GM11168 (cell line): ENCODE measurements around the gene TFCP2L1.
"Not testable (repeated sequence)": the region's sequence is repeated elsewhere in the genome, so short reads cannot be mapped to it uniquely, and the experiment has no call there.

ENCODE experiments used
- in situ Hi-C: fragments of 300-500 bp; cut with MboI; formaldehyde crosslinking; loops from one replicate; pipeline ENCODE4 v1.12.0; 2022; ENCODE audit warnings: low sequenced_read_pairs; ENCODE audit not compliant: unreplicated experiment

TFCP2L1 gene

GRCh38 chr2:121273116-121273515 lies 11.9 kb downstream of the TFCP2L1 start:
- in situ Hi-C loops, result no loop called here

GRCh38 chr2:121272596-121272995 lies 12.4 kb downstream of the TFCP2L1 start:
- in situ Hi-C loops, result no loop called here

GRCh38 chr2:121269436-121269835 lies 15.6 kb downstream of the TFCP2L1 start:
- in situ Hi-C loops, result not testable (repeated sequence)

- in situ Hi-C loops, result no loop called here
Observed at GRCh38 chr2:121266543-121267106, 18.4 kb downstream of the TFCP2L1 start.

- in situ Hi-C loops, result no loop called here
Observed at GRCh38 chr2:121263996-121264715, 20.8 kb downstream of the TFCP2L1 start.

- in situ Hi-C loops, result no loop called here
Observed at GRCh38 chr2:121260370-121261154, 24.4 kb downstream of the TFCP2L1 start.

- in situ Hi-C loops, result no loop called here
Observed at GRCh38 chr2:121258051-121258450, 27.0 kb downstream of the TFCP2L1 start.

GRCh38 chr2:121257480-121257840 lies 27.5 kb downstream of the TFCP2L1 start:
- in situ Hi-C loops, result no loop called here

GRCh38 chr2:121256720-121257479 lies 28.1 kb downstream of the TFCP2L1 start:
- in situ Hi-C loops, result no loop called here

GRCh38 chr2:121255358-121255757 lies 29.6 kb downstream of the TFCP2L1 start:
- in situ Hi-C loops, result no loop called here

- in situ Hi-C loops, result no loop called here
Observed at GRCh38 chr2:121254748-121255147, 30.3 kb downstream of the TFCP2L1 start.

GRCh38 chr2:121253674-121254240 lies 31.2 kb downstream of the TFCP2L1 start:
- in situ Hi-C loops, result no loop called here

GRCh38 chr2:121253021-121253673 lies 31.9 kb downstream of the TFCP2L1 start:
- in situ Hi-C loops, result no loop called here

GRCh38 chr2:121251497-121251896 lies 33.5 kb downstream of the TFCP2L1 start:
- in situ Hi-C loops, result no loop called here

GRCh38 chr2:121248766-121249343 lies 36.1 kb downstream of the TFCP2L1 start:
- in situ Hi-C loops, result no loop called here

GRCh38 chr2:121247971-121248370 lies 37.0 kb downstream of the TFCP2L1 start:
- in situ Hi-C loops, result no loop called here

GRCh38 chr2:121247534-121247933 lies 37.5 kb downstream of the TFCP2L1 start:
- in situ Hi-C loops, result no loop called here

- in situ Hi-C loops, result no loop called here
Observed at GRCh38 chr2:121246704-121247255, 38.2 kb downstream of the TFCP2L1 start.

- in situ Hi-C loops, result no loop called here
Observed at GRCh38 chr2:121245913-121246312, 39.1 kb downstream of the TFCP2L1 start.
